Measurements from ENCODE around the gene METTL5.

DNA sequence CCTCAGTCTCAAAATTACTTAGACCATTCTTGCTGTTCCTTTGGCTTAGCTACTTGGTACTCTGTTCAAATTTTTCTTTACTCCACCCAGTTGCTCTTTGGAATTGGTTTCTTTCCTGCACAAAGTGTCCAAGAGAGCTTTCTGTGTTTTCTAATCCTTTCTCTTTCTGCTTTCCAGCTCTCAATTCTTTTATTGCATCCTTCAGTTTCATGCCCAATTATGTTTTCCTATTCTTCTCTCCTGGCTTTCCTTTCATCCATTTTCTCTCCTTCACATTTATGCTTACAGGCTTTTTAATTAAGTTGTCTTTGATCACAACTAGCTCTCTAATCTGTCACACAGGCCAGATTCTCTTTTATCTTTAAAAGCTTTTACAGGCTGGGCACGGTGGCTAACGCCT, 40.8 kb upstream of the METTL5 start:
- TF ChIP-seq, protein P1, sequence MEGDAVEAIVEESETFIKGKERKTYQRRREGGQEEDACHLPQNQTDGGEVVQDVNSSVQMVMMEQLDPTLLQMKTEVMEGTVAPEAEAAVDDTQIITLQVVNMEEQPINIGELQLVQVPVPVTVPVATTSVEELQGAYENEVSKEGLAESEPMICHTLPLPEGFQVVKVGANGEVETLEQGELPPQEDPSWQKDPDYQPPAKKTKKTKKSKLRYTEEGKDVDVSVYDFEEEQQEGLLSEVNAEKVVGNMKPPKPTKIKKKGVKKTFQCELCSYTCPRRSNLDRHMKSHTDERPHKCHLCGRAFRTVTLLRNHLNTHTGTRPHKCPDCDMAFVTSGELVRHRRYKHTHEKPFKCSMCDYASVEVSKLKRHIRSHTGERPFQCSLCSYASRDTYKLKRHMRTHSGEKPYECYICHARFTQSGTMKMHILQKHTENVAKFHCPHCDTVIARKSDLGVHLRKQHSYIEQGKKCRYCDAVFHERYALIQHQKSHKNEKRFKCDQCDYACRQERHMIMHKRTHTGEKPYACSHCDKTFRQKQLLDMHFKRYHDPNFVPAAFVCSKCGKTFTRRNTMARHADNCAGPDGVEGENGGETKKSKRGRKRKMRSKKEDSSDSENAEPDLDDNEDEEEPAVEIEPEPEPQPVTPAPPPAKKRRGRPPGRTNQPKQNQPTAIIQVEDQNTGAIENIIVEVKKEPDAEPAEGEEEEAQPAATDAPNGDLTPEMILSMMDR (IDR thresholded peaks at IDR 0.05; ENCODE audit: poor library complexity) = no peak
- TF ChIP-seq EZH2phosphoT487 (IDR thresholded peaks at IDR 0.05; ENCODE audit: low read depth, severe bottlenecking, unreplicated experiment) (no peak), EZH2 (IDR thresholded peaks at IDR 0.05; ENCODE audit: borderline replicate concordance) (no peak)
